HepG2 (cell line): ENCODE measurements around the gene TTC23.

Experiments used
- CTCF ChIP-seq: sonication (generic); formaldehyde crosslinking; IDR thresholded peaks from 2 replicates; pipeline ENCODE4 v1.5.0; 2020; ENCODE audit warnings: mild to moderate bottlenecking, missing genetic modification reagents, moderate library complexity
- EP300 ChIP-seq, 3 experiments: sonication (generic) in 1 of 3; formaldehyde crosslinking in 1 of 3; IDR thresholded peaks; 2 replicates each; pipeline versions ENCODE4 v1.5.1 to v1.6.1; 2011 to 2020; ENCODE audit warnings: low read depth in 2 of 3, low read length in 2 of 3, borderline replicate concordance in 1 of 3, improper control_type of control experiment in 1 of 3, mild to moderate bottlenecking in 1 of 3, missing genetic modification reagents in 1 of 3, moderate library complexity in 1 of 3
- JUNB ChIP-seq: sonication (generic); formaldehyde crosslinking; IDR thresholded peaks from 2 replicates; pipeline ENCODE4 v1.8.0; 2022; ENCODE audit warnings: missing genetic modification reagents, mild to moderate bottlenecking, borderline replicate concordance
- SIN3A ChIP-seq: IDR thresholded peaks from 2 replicates; pipeline ENCODE4 v1.6.1; 2011; ENCODE audit warnings: low read depth, mild to moderate bottlenecking, control low read depth, low read length, borderline replicate concordance
- ZBTB49 ChIP-seq: sonication (generic); formaldehyde crosslinking; IDR thresholded peaks from 2 replicates; pipeline ENCODE4 v1.4.0; 2020; ENCODE audit warnings: missing genetic modification reagents, borderline replicate concordance

GRCh38 chr15:99130314-99130713 lies 119.1 kb downstream of the TTC23 start:
- TF ChIP-seq CTCF (CRISPR knock-in tag) (no peak), SIN3A (no peak), JUNB (CRISPR knock-in tag) (no peak), EP300 (IDR thresholded peaks at IDR 0.05; ENCODE audit: low read depth in 2 of 2, low read length in 2 of 2) (no peak), EP300 (CRISPR knock-in tag; IDR thresholded peaks at IDR 0.05; ENCODE audit: borderline replicate concordance) (no peak), ZBTB49 (CRISPR knock-in tag) (no peak)
